IgD-negative memory B cell (primary cell): Measurements from ENCODE around the gene OTOP2. TPM values are rescaled to one million over a fixed set of nuclear protein-coding genes. Genes with fewer than 3 reads are reported as not detected.

ENCODE experiments used
- H3K27ac Mint-ChIP-seq, 3 donors: one replicate each; pipeline ENCODE4 v1.8.0; 2020 to 2022; ENCODE audit warnings: mild to moderate bottlenecking in 3 of 3, mixed read lengths in 3 of 3, moderate library complexity in 1 of 3
- H3K27me3 Mint-ChIP-seq: one replicate; pipeline ENCODE4 v1.8.0; 2021; ENCODE audit warnings: mixed read lengths
- H3K36me3 Mint-ChIP-seq: one replicate; pipeline ENCODE4 v1.8.0; 2020; ENCODE audit warnings: mild to moderate bottlenecking, mixed read lengths
- H3K4me1 Mint-ChIP-seq, 3 donors: one replicate each; pipeline ENCODE4 v1.8.0; 2020 to 2022; ENCODE audit warnings: mixed read lengths in 3 of 3, mild to moderate bottlenecking in 1 of 3
- H3K4me3 Mint-ChIP-seq, 4 donors: one replicate each; pipeline ENCODE4 v1.8.0; 2020 to 2022; ENCODE audit warnings: mild to moderate bottlenecking in 4 of 4, mixed read lengths in 4 of 4, moderate library complexity in 3 of 4
- H3K9me3 Mint-ChIP-seq, 3 donors: one replicate each; pipeline ENCODE4 v1.8.0; 2020 to 2021; ENCODE audit warnings: mixed read lengths in 3 of 3, mild to moderate bottlenecking in 1 of 3
- polyA plus RNA-seq: library from polyadenylated mRNA; unstranded; fragments of 300-500 nt; fragmentation: Illumina TruSeq; gene quantifications from one replicate; pipeline ENCODE4 v1.2.3, GENCODE V29; 2021

Gene OTOP2
- polyA plus RNA-seq, 1 donor from 2014 or later: not detected

- H3K27me3 Mint-ChIP-seq: peaks cover 12% of the 10 kb centered on the region
These were observed 7.8 kb upstream of the OTOP2 start for GRCh38 chr17:74916136-74916850.

GRCh38 chr17:74916851-74917199, 7.2 kb upstream of the OTOP2 start:
- no peak overlapping the region for H3K27ac Mint-ChIP-seq
- no peak overlapping the region for H3K4me3 Mint-ChIP-seq
- no peaks in the 10 kb centered on the region for H3K9me3 Mint-ChIP-seq
- peaks cover 2% of the 10 kb centered on the region for H3K36me3 Mint-ChIP-seq
- peaks cover 12% of the 10 kb centered on the region for H3K27me3 Mint-ChIP-seq
- no peaks in the 10 kb centered on the region for H3K4me1 Mint-ChIP-seq

More at GRCh38 chr17:74916136-74916850, 7.8 kb upstream of the OTOP2 start:
- Mint-ChIP-seq H3K4me1 (no peaks in the 10 kb centered on the region), H3K4me3 (peak overlapping the region in 1 of 4 donors; percentile 57), H3K27ac (no peak overlapping the region), H3K36me3 (peaks cover 2% of the 10 kb centered on the region), H3K9me3 (no peaks in the 10 kb centered on the region)

- H3K36me3 Mint-ChIP-seq: peaks cover 2% of the 10 kb centered on the region
- no peaks in the 10 kb centered on the region for H3K9me3 Mint-ChIP-seq
- no peaks in the 10 kb centered on the region for H3K4me1 Mint-ChIP-seq
- no peak overlapping the region for H3K4me3 Mint-ChIP-seq
- peaks cover 15% of the 10 kb centered on the region for H3K27me3 Mint-ChIP-seq
- no peak overlapping the region for H3K27ac Mint-ChIP-seq
These were observed 6.6 kb upstream of the OTOP2 start for GRCh38 chr17:74917430-74917829.

- Mint-ChIP-seq H3K9me3 (no peaks in the 10 kb centered on the region), H3K27me3 (peaks cover 19% of the 10 kb centered on the region), H3K4me3 (no peak overlapping the region), H3K27ac (no peak overlapping the region), H3K36me3 (peaks cover 2% of the 10 kb centered on the region), H3K4me1 (no peaks in the 10 kb centered on the region)
These were observed 5.2 kb upstream of the OTOP2 start for GRCh38 chr17:74918906-74919305.

GRCh38 chr17:74919440-74920305, 4.4 kb upstream of the OTOP2 start:
- Mint-ChIP-seq H3K27me3 (peaks cover 24% of the 10 kb centered on the region), H3K9me3 (no peaks in the 10 kb centered on the region), H3K4me3 (no peak overlapping the region), H3K27ac (no peak overlapping the region), H3K36me3 (peaks cover 2% of the 10 kb centered on the region), H3K4me1 (peaks cover 0 to 2% (median 0%) of the 10 kb centered on the region in 3 donors)

- H3K27me3 Mint-ChIP-seq: peaks cover 28% of the 10 kb centered on the region
- H3K27ac Mint-ChIP-seq: no peak overlapping the region
- H3K9me3 Mint-ChIP-seq: no peaks in the 10 kb centered on the region
- H3K36me3 Mint-ChIP-seq: peaks cover 2% of the 10 kb centered on the region
- no peak overlapping the region for H3K4me3 Mint-ChIP-seq
- H3K4me1 Mint-ChIP-seq: peaks cover 0 to 2% (median 2%) of the 10 kb centered on the region in 3 donors
These were observed 3.8 kb upstream of the OTOP2 start for GRCh38 chr17:74920306-74920620.

- Mint-ChIP-seq H3K4me3 (peak overlapping the region in 1 of 4 donors; percentile 79), H3K9me3 (no peaks in the 10 kb centered on the region), H3K27ac (no peak overlapping the region), H3K27me3 (peaks cover 31% of the 10 kb centered on the region), H3K36me3 (peaks cover 2% of the 10 kb centered on the region), H3K4me1 (peaks cover 0 to 2% (median 2%) of the 10 kb centered on the region in 3 donors)
These were observed 3.4 kb upstream of the OTOP2 start for GRCh38 chr17:74920642-74921025.

- Mint-ChIP-seq H3K9me3 (no peaks in the 10 kb centered on the region), H3K4me3 (peak overlapping the region in 1 of 4 donors; percentile 79), H3K4me1 (peaks cover 0 to 2% (median 2%) of the 10 kb centered on the region in 3 donors), H3K27ac (no peak overlapping the region), H3K36me3 (no peaks in the 10 kb centered on the region), H3K27me3 (peaks cover 34% of the 10 kb centered on the region)
These were observed 2.9 kb upstream of the OTOP2 start for GRCh38 chr17:74921026-74921681.

GRCh38 chr17:74921769-74922168, 2.3 kb upstream of the OTOP2 start:
- Mint-ChIP-seq H3K27ac (no peak overlapping the region), H3K27me3 (peaks cover 36% of the 10 kb centered on the region), H3K4me3 (no peak overlapping the region), H3K9me3 (no peaks in the 10 kb centered on the region), H3K4me1 (peaks cover 0 to 2% (median 2%) of the 10 kb centered on the region in 3 donors), H3K36me3 (no peaks in the 10 kb centered on the region)

GRCh38 chr17:74922172-74922571, 1.9 kb upstream of the OTOP2 start:
- Mint-ChIP-seq H3K4me1 (peaks cover 0 to 2% (median 2%) of the 10 kb centered on the region in 3 donors), H3K27ac (no peak overlapping the region), H3K9me3 (no peaks in the 10 kb centered on the region), H3K27me3 (peaks cover 35% of the 10 kb centered on the region), H3K36me3 (no peaks in the 10 kb centered on the region), H3K4me3 (peak overlapping the region in 1 of 4 donors; percentile 68)

GRCh38 chr17:74922694-74923537, 1.2 kb upstream of the OTOP2 start, which contains the start of gene USH1G:
Gene USH1G (minus strand): TSS chr17:74923255. CDS start chr17:74923073, 182 bp downstream.
- H3K9me3 Mint-ChIP-seq: no peaks in the 10 kb centered on the region
- H3K4me3 Mint-ChIP-seq: peak within 1 kb of the TSS in 3 of 4 donors; percentile 60 to 78 (median 66)
- no peaks in the 10 kb centered on the region for H3K36me3 Mint-ChIP-seq
- peaks cover 37% of the 10 kb centered on the region for H3K27me3 Mint-ChIP-seq
- H3K27ac Mint-ChIP-seq: no peak within 1 kb of the TSS
- peaks cover 0 to 2% (median 2%) of the 10 kb centered on the region in 3 donors for H3K4me1 Mint-ChIP-seq

GRCh38 chr17:74923538-74924249, 379 bp upstream of the OTOP2 start:
- Mint-ChIP-seq H3K36me3 (no peaks in the 10 kb centered on the region), H3K4me1 (peaks cover 0 to 2% (median 2%) of the 10 kb centered on the region in 3 donors), H3K9me3 (no peaks in the 10 kb centered on the region), H3K4me3 (peak overlapping the region in 2 of 4 donors; percentile 66 to 78), H3K27me3 (peaks cover 42% of the 10 kb centered on the region), H3K27ac (no peak overlapping the region)

- no peaks in the 10 kb centered on the region for H3K36me3 Mint-ChIP-seq
- H3K4me3 Mint-ChIP-seq: no peak overlapping the region
These were observed 1.2 kb downstream of the OTOP2 start for GRCh38 chr17:74925242-74925641.

GRCh38 chr17:74928786-74929185, 4.7 kb downstream of the OTOP2 start:
- Mint-ChIP-seq H3K27me3 (peaks cover 65% of the 10 kb centered on the region), H3K4me3 (no peak overlapping the region), H3K4me1 (peaks cover 0 to 2% (median 2%) of the 10 kb centered on the region in 3 donors), H3K9me3 (no peaks in the 10 kb centered on the region), H3K27ac (no peak overlapping the region), H3K36me3 (no peaks in the 10 kb centered on the region)

More at GRCh38 chr17:74925242-74925641, 1.2 kb downstream of the OTOP2 start:
- Mint-ChIP-seq H3K27ac (no peak overlapping the region), H3K9me3 (no peaks in the 10 kb centered on the region), H3K4me1 (peaks cover 0 to 2% (median 2%) of the 10 kb centered on the region in 3 donors), H3K27me3 (peaks cover 45% of the 10 kb centered on the region)
